ENCODE results near the gene ISL1. TPM values are rescaled to one million over a fixed set of nuclear protein-coding genes. Genes with fewer than 3 reads are reported as not detected.

ISL1 gene
- total RNA-seq, 2 donors from 2014 or later = 5.8 to 6.1 TPM

DNA sequence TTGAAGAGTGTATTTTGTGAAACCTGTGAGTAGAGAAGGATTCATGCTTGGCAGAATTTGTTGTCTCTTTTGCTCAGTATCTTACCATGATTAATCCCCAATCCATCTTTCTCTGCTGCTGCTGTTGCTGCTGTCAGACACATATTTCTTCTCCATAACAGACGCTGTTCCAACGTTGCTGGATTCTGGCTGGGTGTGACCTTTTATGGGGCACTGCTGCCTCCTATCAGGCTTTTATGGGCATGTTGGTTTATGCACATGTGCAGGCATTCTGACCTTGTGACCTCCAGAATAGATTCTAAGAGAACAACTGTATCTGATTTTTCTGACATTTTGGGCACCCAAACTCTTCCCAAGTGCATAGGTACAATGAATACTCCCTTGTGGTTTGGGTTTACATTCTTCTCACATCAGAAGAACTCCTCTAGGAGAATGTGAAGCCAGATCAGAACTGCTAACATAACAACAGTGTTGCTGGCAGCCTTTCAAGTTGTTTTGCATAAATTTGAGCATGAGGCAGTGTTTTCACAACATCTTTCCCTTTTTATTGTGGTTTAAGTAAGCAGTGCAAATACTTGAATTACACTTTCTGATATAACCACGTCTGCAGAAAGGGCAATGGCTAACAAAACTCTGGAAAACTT, 9.2 kb upstream of the ISL1 start:
- H3K27me3 ChIP-seq (ENCODE audit: control insufficient read depth, insufficient read depth, low read length, poor library complexity, severe bottlenecking) = peaks cover 90% of the 10 kb centered on the region
- H3K9ac ChIP-seq (ENCODE audit: extremely low read depth, low read length, poor library complexity, severe bottlenecking) = no peak overlapping the region
- peaks cover 88% of the 10 kb centered on the region for H3K27me3 Mint-ChIP-seq (ENCODE audit: insufficient read depth)

DNA sequence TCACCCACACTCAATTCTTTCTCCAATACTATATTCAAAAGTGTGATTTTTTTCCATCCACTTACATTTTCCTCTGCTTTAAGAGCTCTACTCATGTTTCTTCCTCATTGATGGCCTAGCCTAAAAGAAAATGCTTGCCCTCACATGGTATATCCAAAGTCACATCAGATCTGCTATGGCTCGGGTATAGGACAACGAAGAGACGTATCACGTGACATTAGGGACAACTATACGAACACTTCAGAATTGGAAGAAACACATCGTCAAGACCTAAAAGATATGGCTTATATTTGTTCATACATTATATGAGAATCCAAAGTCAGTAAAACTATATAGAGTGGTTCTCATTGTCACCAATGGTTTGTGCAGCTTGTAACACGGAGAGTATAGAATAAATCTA, 8.2 kb upstream of the ISL1 start:
- TF ChIP-seq, protein P1, sequence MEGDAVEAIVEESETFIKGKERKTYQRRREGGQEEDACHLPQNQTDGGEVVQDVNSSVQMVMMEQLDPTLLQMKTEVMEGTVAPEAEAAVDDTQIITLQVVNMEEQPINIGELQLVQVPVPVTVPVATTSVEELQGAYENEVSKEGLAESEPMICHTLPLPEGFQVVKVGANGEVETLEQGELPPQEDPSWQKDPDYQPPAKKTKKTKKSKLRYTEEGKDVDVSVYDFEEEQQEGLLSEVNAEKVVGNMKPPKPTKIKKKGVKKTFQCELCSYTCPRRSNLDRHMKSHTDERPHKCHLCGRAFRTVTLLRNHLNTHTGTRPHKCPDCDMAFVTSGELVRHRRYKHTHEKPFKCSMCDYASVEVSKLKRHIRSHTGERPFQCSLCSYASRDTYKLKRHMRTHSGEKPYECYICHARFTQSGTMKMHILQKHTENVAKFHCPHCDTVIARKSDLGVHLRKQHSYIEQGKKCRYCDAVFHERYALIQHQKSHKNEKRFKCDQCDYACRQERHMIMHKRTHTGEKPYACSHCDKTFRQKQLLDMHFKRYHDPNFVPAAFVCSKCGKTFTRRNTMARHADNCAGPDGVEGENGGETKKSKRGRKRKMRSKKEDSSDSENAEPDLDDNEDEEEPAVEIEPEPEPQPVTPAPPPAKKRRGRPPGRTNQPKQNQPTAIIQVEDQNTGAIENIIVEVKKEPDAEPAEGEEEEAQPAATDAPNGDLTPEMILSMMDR (conservative IDR thresholded peaks at IDR 0.05) = no peak
- peaks cover 96% of the 10 kb centered on the region for H3K27me3 ChIP-seq (ENCODE audit: control insufficient read depth, insufficient read depth, low read length, poor library complexity, severe bottlenecking)

More for the DNA sequence above, 9.2 kb upstream of the ISL1 start:
- Histone ChIP-seq H3K4me3 (ENCODE audit: low read length) (no peak overlapping the region), H3K4me1 (ENCODE audit: control insufficient read depth, insufficient read depth, low read length) (peaks cover 12% of the 10 kb centered on the region), H3K27ac (ENCODE audit: low read depth, low read length) (no peak overlapping the region), H3K9me3 (ENCODE audit: control insufficient read depth, low read length) (no peaks in the 10 kb centered on the region), H3K36me3 (ENCODE audit: control insufficient read depth, insufficient read depth, low read length) (no peaks in the 10 kb centered on the region)
- peaks cover 26% of the 10 kb centered on the region for H3K4me1 Mint-ChIP-seq
- DNase-seq = no peak
- no peaks in the 10 kb centered on the region for H3K9me3 Mint-ChIP-seq
- TF ChIP-seq, protein P1 (conservative IDR thresholded peaks at IDR 0.05) = no peak
- WGBS, 2 experiments (ENCODE audit: insufficient coverage in 1 of 2, insufficient read length in 1 of 2) = 70 to 75% methylated on average over 2 to 3 of the region's 3 CpGs
- H3K4me3 Mint-ChIP-seq = no peak overlapping the region
- H3K27ac Mint-ChIP-seq = no peak overlapping the region
- H3K36me3 Mint-ChIP-seq (ENCODE audit: low read depth) = no peaks in the 10 kb centered on the region

GRCh38 chr5:51376509-51376908, 6.7 kb upstream of the ISL1 start:
- Mint-ChIP-seq H3K36me3 (ENCODE audit: low read depth) (no peaks in the 10 kb centered on the region), H3K4me3 (peak overlapping the region; percentile 56), H3K27ac (no peak overlapping the region), H3K4me1 (peaks cover 41% of the 10 kb centered on the region), H3K27me3 (ENCODE audit: insufficient read depth) (peaks cover 98% of the 10 kb centered on the region), H3K9me3 (no peaks in the 10 kb centered on the region)
- WGBS, 2 experiments (ENCODE audit: insufficient coverage in 1 of 2, insufficient read length in 1 of 2) = 0 to 8% methylated on average over 2 to 3 of the region's 3 CpGs
- Histone ChIP-seq H3K9me3 (ENCODE audit: control insufficient read depth, low read length) (no peaks in the 10 kb centered on the region), H3K27ac (ENCODE audit: low read depth, low read length) (no peak overlapping the region), H3K27me3 (ENCODE audit: control insufficient read depth, insufficient read depth, low read length, poor library complexity, severe bottlenecking) (peaks cover 100% of the 10 kb centered on the region), H3K36me3 (ENCODE audit: control insufficient read depth, insufficient read depth, low read length) (no peaks in the 10 kb centered on the region), H3K4me1 (ENCODE audit: control insufficient read depth, insufficient read depth, low read length) (peaks cover 12% of the 10 kb centered on the region), H3K9ac (ENCODE audit: extremely low read depth, low read length, poor library complexity, severe bottlenecking) (no peak overlapping the region), H3K4me3 (ENCODE audit: low read length) (peak overlapping the region; percentile 79)
- peak; percentile 51 for DNase-seq
- TF ChIP-seq, protein P1 (conservative IDR thresholded peaks at IDR 0.05) = no peak

More for the DNA sequence above, 8.2 kb upstream of the ISL1 start:
- no peak overlapping the region for H3K9ac ChIP-seq (ENCODE audit: extremely low read depth, low read length, poor library complexity, severe bottlenecking)
- 84 to 100% methylated on average over 1 to 7 of the region's 7 CpGs for WGBS, 2 experiments (ENCODE audit: insufficient coverage in 1 of 2, insufficient read length in 1 of 2)
- no peak overlapping the region for H3K4me3 Mint-ChIP-seq
- H3K4me1 ChIP-seq (ENCODE audit: control insufficient read depth, insufficient read depth, low read length) = peaks cover 12% of the 10 kb centered on the region
- H3K9me3 Mint-ChIP-seq = no peaks in the 10 kb centered on the region
- H3K4me3 ChIP-seq (ENCODE audit: low read length) = no peak overlapping the region
- no peaks in the 10 kb centered on the region for H3K36me3 Mint-ChIP-seq (ENCODE audit: low read depth)
- H3K27ac Mint-ChIP-seq = no peak overlapping the region
- peaks cover 96% of the 10 kb centered on the region for H3K27me3 Mint-ChIP-seq (ENCODE audit: insufficient read depth)
- no peak for DNase-seq
- no peaks in the 10 kb centered on the region for H3K9me3 ChIP-seq (ENCODE audit: control insufficient read depth, low read length)
- no peaks in the 10 kb centered on the region for H3K36me3 ChIP-seq (ENCODE audit: control insufficient read depth, insufficient read depth, low read length)
- peaks cover 34% of the 10 kb centered on the region for H3K4me1 Mint-ChIP-seq
- H3K27ac ChIP-seq (ENCODE audit: low read depth, low read length) = no peak overlapping the region

All from endodermal cell (in vitro differentiated cells).